ENCODE data around the gene RAPGEF2.

Gene RAPGEF2

DNA sequence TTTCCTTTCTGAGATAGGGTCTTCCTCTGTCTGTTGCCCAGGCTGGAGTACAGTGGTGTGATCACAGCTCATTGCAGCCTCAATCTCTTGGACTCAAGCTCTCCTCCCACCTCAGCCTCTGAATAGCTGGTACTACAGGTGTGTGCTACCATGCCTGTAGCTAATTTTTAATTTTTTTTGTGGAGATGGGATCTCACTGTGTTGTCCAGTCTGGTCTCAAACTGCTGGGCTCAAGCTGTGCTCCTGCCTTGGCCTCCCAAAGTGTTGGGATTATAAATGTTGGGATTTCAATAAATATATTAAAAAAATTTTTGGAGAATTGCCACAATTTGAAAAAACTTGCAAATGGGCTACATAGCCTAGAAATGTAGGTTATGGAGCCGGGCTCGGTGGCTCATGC, 18.5 kb downstream of the RAPGEF2 start:
- Histone ChIP-seq H3K4me3 (ENCODE audit: low read length) (no peak overlapping the region), H3K9ac (ENCODE audit: low read length) (no peak overlapping the region), H3K27me3 (ENCODE audit: control insufficient read depth, insufficient read depth, low read length) (no peaks in the 10 kb centered on the region), H3K36me3 (ENCODE audit: control insufficient read depth, insufficient read depth, low read length) (no peaks in the 10 kb centered on the region), H3K9me3 (ENCODE audit: control insufficient read depth, low read length) (no peaks in the 10 kb centered on the region), H3K4me1 (ENCODE audit: control insufficient read depth, insufficient read depth, low read length) (peaks cover 7% of the 10 kb centered on the region)

GRCh38 chr4:159126716-159127115, 23.8 kb downstream of the RAPGEF2 start:
- Histone ChIP-seq H3K4me3 (ENCODE audit: low read length) (no peak overlapping the region), H3K36me3 (ENCODE audit: control insufficient read depth, insufficient read depth, low read length) (no peaks in the 10 kb centered on the region), H3K27me3 (ENCODE audit: control insufficient read depth, insufficient read depth, low read length) (no peaks in the 10 kb centered on the region), H3K9me3 (ENCODE audit: control insufficient read depth, low read length) (no peaks in the 10 kb centered on the region), H3K4me1 (ENCODE audit: control insufficient read depth, insufficient read depth, low read length) (no peaks in the 10 kb centered on the region), H3K9ac (ENCODE audit: low read length) (no peak overlapping the region)

DNA sequence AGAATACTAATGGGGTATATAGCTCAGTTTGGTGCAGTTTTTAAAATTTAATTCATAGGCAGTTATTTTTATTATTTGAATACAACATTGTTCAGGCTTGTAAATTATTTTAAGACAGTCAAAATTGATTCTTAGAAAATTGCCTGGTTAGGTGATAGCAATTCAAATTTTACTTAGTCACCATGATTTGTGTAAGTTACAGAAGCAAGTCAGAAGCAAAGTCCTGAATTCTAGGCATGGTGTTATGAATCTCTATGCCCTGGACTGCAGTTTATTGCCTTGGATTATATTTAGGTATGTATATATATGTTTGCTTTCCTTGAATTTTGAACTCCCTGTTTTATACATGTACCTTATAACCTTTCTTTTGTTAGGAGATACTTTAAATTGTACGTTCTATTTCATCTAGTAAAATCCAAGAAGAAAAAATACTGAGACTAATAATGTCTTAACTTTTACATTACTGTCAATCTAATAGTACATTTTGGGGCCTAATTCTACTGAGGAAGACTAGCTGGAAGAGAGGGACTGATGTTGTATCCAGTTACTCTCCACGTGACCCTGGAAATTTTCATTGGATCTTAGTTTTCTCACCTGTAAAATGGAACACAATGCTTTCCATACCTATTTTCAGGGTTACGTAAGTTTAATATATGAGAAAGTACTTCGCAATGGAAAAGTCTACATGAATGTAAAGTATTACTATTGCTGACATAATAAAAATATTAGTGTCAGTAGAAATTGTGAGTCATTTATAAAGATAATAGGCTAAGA, 25.1 kb downstream of the RAPGEF2 start:
- Histone ChIP-seq H3K9ac (ENCODE audit: low read length) (no peak overlapping the region), H3K4me1 (ENCODE audit: control insufficient read depth, insufficient read depth, low read length) (no peaks in the 10 kb centered on the region), H3K4me3 (ENCODE audit: low read length) (no peak overlapping the region), H3K36me3 (ENCODE audit: control insufficient read depth, insufficient read depth, low read length) (no peaks in the 10 kb centered on the region), H3K27me3 (ENCODE audit: control insufficient read depth, insufficient read depth, low read length) (no peaks in the 10 kb centered on the region), H3K9me3 (ENCODE audit: control insufficient read depth, low read length) (no peaks in the 10 kb centered on the region)

DNA sequence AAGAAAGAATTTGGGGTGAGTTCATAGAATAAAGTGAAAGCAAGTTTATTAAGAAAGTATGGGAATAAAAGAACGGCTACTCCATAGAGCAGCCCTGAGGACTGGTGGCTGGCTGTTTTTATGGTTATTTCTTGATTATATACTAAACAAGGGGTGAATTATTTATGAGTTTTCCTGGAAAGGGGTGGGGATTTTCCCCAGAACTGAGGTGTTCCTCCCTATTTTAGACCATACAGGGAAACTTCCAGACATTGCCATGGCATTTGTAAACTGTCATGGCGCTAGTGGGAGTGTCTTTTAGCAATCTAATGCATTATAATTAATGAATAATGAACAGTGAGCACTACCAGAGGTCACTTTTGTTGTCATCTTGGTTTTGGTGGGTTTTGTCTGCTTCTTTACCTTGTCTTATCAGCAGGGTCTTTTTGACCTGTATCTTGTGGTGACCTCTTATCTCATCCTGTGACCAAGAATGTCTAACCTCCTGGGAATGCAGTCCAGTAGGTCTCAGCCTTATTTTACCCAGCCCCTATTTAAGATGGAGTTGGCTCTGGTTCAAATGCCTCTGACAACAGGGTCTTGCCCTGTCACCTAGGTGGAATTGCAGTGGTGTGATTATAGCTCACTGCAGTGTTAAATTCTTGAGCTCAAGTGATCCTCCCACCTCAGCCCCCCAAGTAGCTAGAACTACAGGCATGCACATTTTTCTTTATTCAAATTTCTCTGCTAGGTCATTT, 27.1 kb downstream of the RAPGEF2 start:
- no peaks in the 10 kb centered on the region for H3K9me3 ChIP-seq (ENCODE audit: control insufficient read depth, low read length)
- H3K27me3 ChIP-seq (ENCODE audit: control insufficient read depth, insufficient read depth, low read length): no peaks in the 10 kb centered on the region
- H3K4me3 ChIP-seq (ENCODE audit: low read length): no peak overlapping the region
- no peaks in the 10 kb centered on the region for H3K4me1 ChIP-seq (ENCODE audit: control insufficient read depth, insufficient read depth, low read length)
- H3K36me3 ChIP-seq (ENCODE audit: control insufficient read depth, insufficient read depth, low read length): no peaks in the 10 kb centered on the region
- no peak overlapping the region for H3K9ac ChIP-seq (ENCODE audit: low read length)

GRCh38 chr4:159131564-159131963, 28.7 kb downstream of the RAPGEF2 start:
- Histone ChIP-seq H3K4me3 (ENCODE audit: low read length) (no peak overlapping the region), H3K9ac (ENCODE audit: low read length) (no peak overlapping the region), H3K36me3 (ENCODE audit: control insufficient read depth, insufficient read depth, low read length) (no peaks in the 10 kb centered on the region), H3K27me3 (ENCODE audit: control insufficient read depth, insufficient read depth, low read length) (no peaks in the 10 kb centered on the region), H3K9me3 (ENCODE audit: control insufficient read depth, low read length) (no peaks in the 10 kb centered on the region), H3K4me1 (ENCODE audit: control insufficient read depth, insufficient read depth, low read length) (no peaks in the 10 kb centered on the region)

- Histone ChIP-seq H3K9ac (ENCODE audit: low read length) (no peak overlapping the region), H3K27me3 (ENCODE audit: control insufficient read depth, insufficient read depth, low read length) (no peaks in the 10 kb centered on the region), H3K4me1 (ENCODE audit: control insufficient read depth, insufficient read depth, low read length) (no peaks in the 10 kb centered on the region), H3K4me3 (ENCODE audit: low read length) (no peak overlapping the region), H3K9me3 (ENCODE audit: control insufficient read depth, low read length) (no peaks in the 10 kb centered on the region), H3K36me3 (ENCODE audit: control insufficient read depth, insufficient read depth, low read length) (no peaks in the 10 kb centered on the region)
Observed at GRCh38 chr4:159134429-159134828, 31.6 kb downstream of the RAPGEF2 start.

GRCh38 chr4:159137176-159137575, 34.3 kb downstream of the RAPGEF2 start:
- Histone ChIP-seq H3K4me3 (ENCODE audit: low read length) (no peak overlapping the region), H3K9me3 (ENCODE audit: control insufficient read depth, low read length) (no peaks in the 10 kb centered on the region), H3K4me1 (ENCODE audit: control insufficient read depth, insufficient read depth, low read length) (no peaks in the 10 kb centered on the region), H3K27me3 (ENCODE audit: control insufficient read depth, insufficient read depth, low read length) (no peaks in the 10 kb centered on the region), H3K9ac (ENCODE audit: low read length) (no peak overlapping the region), H3K36me3 (ENCODE audit: control insufficient read depth, insufficient read depth, low read length) (no peaks in the 10 kb centered on the region)

GRCh38 chr4:159138436-159138835, 35.6 kb downstream of the RAPGEF2 start:
- no peaks in the 10 kb centered on the region for H3K36me3 ChIP-seq (ENCODE audit: control insufficient read depth, insufficient read depth, low read length)
- no peaks in the 10 kb centered on the region for H3K4me1 ChIP-seq (ENCODE audit: control insufficient read depth, insufficient read depth, low read length)
- H3K4me3 ChIP-seq (ENCODE audit: low read length): no peak overlapping the region
- H3K9ac ChIP-seq (ENCODE audit: low read length): no peak overlapping the region
- no peaks in the 10 kb centered on the region for H3K27me3 ChIP-seq (ENCODE audit: control insufficient read depth, insufficient read depth, low read length)
- no peaks in the 10 kb centered on the region for H3K9me3 ChIP-seq (ENCODE audit: control insufficient read depth, low read length)

DNA sequence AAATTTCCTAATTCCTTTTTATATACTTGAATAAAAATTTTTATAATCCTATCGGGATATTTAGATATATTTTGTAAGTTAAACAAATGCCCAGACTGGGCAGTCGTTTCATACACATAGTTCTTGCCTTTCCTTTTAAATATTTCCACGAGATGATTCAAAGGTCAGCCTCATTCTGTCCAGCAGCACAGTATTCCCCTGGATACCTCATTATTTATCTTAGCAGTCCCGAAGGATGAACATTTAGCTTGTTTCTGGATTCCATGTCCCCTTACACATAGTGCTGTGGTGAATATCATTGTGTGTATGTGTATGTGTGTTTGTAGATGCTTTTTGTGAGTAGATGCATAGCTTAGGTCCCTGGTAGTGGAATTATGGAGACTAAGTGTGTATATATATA, 38.3 kb downstream of the RAPGEF2 start:
- Histone ChIP-seq H3K4me1 (ENCODE audit: control insufficient read depth, insufficient read depth, low read length) (peaks cover 4% of the 10 kb centered on the region), H3K9me3 (ENCODE audit: control insufficient read depth, low read length) (no peaks in the 10 kb centered on the region), H3K9ac (ENCODE audit: low read length) (no peak overlapping the region), H3K27me3 (ENCODE audit: control insufficient read depth, insufficient read depth, low read length) (no peaks in the 10 kb centered on the region), H3K36me3 (ENCODE audit: control insufficient read depth, insufficient read depth, low read length) (no peaks in the 10 kb centered on the region), H3K4me3 (ENCODE audit: low read length) (no peak overlapping the region)

DNA sequence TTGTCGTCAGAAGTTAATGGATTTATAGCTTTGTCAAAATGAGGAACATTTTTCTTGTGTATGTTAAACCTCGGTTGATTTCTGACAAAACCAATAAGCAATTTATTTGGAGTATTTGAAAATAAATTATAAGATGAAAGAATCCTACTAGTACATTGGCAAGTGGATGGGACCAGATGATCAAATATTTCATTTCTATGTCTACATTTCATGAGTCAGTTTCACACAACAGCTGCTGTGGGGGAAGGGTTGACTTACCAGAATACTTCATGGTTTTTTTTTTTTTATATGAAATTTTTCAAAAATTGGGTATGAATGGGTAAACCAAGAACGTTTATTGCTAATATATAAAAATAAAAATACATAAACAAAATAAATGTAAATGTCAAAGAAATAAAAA, 39.4 kb downstream of the RAPGEF2 start:
- no peaks in the 10 kb centered on the region for H3K9me3 ChIP-seq (ENCODE audit: control insufficient read depth, low read length)
- no peaks in the 10 kb centered on the region for H3K36me3 ChIP-seq (ENCODE audit: control insufficient read depth, insufficient read depth, low read length)
- H3K4me3 ChIP-seq (ENCODE audit: low read length): no peak overlapping the region
- no peaks in the 10 kb centered on the region for H3K27me3 ChIP-seq (ENCODE audit: control insufficient read depth, insufficient read depth, low read length)
- peaks cover 4% of the 10 kb centered on the region for H3K4me1 ChIP-seq (ENCODE audit: control insufficient read depth, insufficient read depth, low read length)
- no peak overlapping the region for H3K9ac ChIP-seq (ENCODE audit: low read length)

- H3K27me3 ChIP-seq (ENCODE audit: control insufficient read depth, insufficient read depth, low read length): no peaks in the 10 kb centered on the region
- H3K9ac ChIP-seq (ENCODE audit: low read length): no peak overlapping the region
- peaks cover 4% of the 10 kb centered on the region for H3K4me1 ChIP-seq (ENCODE audit: control insufficient read depth, insufficient read depth, low read length)
- no peaks in the 10 kb centered on the region for H3K36me3 ChIP-seq (ENCODE audit: control insufficient read depth, insufficient read depth, low read length)
- H3K4me3 ChIP-seq (ENCODE audit: low read length): no peak overlapping the region
- H3K9me3 ChIP-seq (ENCODE audit: control insufficient read depth, low read length): no peaks in the 10 kb centered on the region
Observed at GRCh38 chr4:159142681-159143384, 40.0 kb downstream of the RAPGEF2 start.

- no peak overlapping the region for H3K4me3 ChIP-seq (ENCODE audit: low read length)
- no peaks in the 10 kb centered on the region for H3K36me3 ChIP-seq (ENCODE audit: control insufficient read depth, insufficient read depth, low read length)
- H3K27me3 ChIP-seq (ENCODE audit: control insufficient read depth, insufficient read depth, low read length): no peaks in the 10 kb centered on the region
- no peak overlapping the region for H3K9ac ChIP-seq (ENCODE audit: low read length)
- no peaks in the 10 kb centered on the region for H3K9me3 ChIP-seq (ENCODE audit: control insufficient read depth, low read length)
- peaks cover 4% of the 10 kb centered on the region for H3K4me1 ChIP-seq (ENCODE audit: control insufficient read depth, insufficient read depth, low read length)
Observed at GRCh38 chr4:159143687-159144086, 40.8 kb downstream of the RAPGEF2 start.

Measured in mucosa of stomach (tissue), 1 donor.